KOPT-K1 (cell line): ENCODE results near the gene PCED1B.
"Not testable (repeated sequence)": the region's sequence is repeated elsewhere in the genome, so short reads cannot be mapped to it uniquely, and the experiment has no call there.

ENCODE experiments used
- H3K27ac ChIP-seq: fragments of 200-600 bp; sonication (generic); 2 replicates; pipeline ENCODE4 v1.5.1; 2016; ENCODE audit warnings: antibody characterized with exemption, mild to moderate bottlenecking, low read depth, low read length; ENCODE audit not compliant: poor library complexity, severe bottlenecking
- H3K36me3 ChIP-seq: fragments of 200-600 bp; sonication (generic); 2 replicates; pipeline ENCODE4 v1.5.1; 2017; ENCODE audit warnings: antibody characterized with exemption, mild to moderate bottlenecking, low read length, moderate library complexity; ENCODE audit not compliant: insufficient read depth
- H3K9me3 ChIP-seq: fragments of 200-600 bp; sonication (generic); 2 replicates; pipeline ENCODE4 v1.5.1; 2017; ENCODE audit warnings: antibody characterized with exemption, low read length, mild to moderate bottlenecking; ENCODE audit not compliant: insufficient read depth, poor library complexity, severe bottlenecking

PCED1B gene

DNA sequence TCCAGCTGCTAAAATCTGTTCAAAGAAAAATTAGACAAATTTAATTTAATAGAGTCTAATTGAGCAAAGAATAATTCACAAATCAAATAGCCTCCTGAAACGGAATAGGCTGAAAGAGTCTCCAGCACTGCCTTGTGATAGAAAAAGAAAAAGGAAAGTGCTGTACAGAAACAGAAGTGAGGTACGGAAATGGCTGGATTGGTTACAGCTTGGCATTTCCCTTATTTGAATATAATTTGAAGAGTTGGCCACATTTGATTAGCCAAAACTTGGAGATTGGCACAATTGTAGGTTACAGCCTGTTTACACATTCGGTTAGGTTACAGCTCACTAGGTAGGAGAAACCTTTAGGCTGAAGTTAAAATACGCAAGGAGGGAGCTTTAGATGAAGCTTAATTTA lies 24.8 kb upstream of the PCED1B start:
- Histone ChIP-seq H3K27ac (no peak overlapping the region), H3K9me3 (peaks cover 11% of the 10 kb centered on the region), H3K36me3 (no peaks in the 10 kb centered on the region)

DNA sequence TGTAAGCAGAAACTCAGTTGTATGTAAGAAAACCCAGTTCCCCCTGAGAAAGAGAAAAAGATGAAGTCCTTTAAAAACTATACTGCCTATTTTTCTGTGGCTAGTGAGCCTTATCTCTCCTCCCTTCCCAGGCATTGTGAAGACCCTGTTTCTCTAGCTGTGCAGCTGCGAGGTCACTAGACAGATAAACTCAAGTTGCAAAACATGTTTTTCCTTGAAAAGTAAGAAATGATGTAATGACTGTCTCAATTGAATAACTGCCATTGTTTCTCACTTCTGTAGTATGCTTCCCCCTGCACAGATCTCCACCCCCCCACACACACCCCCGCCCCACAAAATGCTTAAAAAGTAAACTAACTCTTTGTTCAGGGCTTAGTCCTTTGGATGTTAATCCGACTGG lies 23.6 kb upstream of the PCED1B start:
- not testable (repeated sequence) for H3K9me3 ChIP-seq, H3K36me3 ChIP-seq, H3K27ac ChIP-seq

DNA sequence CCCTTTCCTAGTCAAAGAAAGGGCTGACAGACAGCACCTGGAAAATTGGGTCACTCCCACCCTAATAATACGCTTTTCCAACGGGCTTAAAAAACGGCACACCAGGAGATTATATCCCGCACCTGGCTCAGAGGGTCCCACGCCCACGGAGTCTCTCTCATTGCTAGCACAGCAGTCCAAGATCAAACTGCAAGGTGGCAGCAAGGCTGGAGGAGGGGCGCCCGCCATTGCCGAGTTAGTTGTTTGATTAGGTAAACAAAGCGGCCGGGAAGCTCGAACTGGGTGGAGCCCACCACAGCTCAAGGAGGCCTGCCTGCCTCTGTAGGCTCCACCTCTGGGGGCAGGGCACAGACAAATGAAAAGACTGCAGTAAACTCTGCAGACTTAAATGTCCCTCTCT lies 22.5 kb upstream of the PCED1B start:
- H3K9me3 ChIP-seq, H3K27ac ChIP-seq, H3K36me3 ChIP-seq: not testable (repeated sequence)

DNA sequence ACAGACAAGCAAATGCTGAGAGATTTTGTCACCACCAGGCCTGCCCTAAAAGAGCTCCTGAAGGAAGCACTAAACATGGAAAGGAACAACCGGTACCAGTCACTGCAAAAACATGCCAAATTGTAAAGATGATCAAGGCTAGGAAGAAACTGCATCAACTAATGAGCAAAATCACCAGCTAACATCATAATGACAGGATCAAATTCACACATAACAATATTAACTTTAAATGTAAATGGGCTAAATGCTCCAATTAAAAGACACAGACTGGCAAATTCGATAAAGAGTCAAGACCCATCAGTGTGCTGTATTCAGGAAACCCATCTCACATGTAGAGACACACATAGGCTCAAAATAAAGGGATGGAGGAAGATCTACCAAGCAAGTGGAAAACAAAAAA lies 20.8 kb upstream of the PCED1B start:
- H3K27ac ChIP-seq, H3K36me3 ChIP-seq, H3K9me3 ChIP-seq: not testable (repeated sequence)

DNA sequence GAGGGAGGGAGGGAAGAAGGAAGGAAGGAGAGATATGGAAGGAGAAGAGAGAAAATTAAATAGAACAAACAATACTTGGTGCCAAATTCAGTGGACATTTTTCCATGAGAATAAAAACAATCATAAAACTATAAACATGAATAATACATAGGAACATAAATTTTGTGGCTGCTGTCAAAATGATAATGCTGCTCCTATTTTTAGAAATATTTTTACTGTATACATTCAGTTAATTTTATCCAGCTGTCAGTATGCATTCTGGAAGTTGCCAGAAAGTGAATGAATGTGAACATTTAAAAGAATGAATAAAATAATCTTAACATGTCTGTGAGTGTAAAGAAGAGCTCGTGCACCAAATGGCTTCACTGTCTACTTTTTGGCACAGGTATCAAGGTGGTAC lies 13.9 kb upstream of the PCED1B start:
- no peaks in the 10 kb centered on the region for H3K36me3 ChIP-seq
- no peaks in the 10 kb centered on the region for H3K9me3 ChIP-seq
- no peak overlapping the region for H3K27ac ChIP-seq

DNA sequence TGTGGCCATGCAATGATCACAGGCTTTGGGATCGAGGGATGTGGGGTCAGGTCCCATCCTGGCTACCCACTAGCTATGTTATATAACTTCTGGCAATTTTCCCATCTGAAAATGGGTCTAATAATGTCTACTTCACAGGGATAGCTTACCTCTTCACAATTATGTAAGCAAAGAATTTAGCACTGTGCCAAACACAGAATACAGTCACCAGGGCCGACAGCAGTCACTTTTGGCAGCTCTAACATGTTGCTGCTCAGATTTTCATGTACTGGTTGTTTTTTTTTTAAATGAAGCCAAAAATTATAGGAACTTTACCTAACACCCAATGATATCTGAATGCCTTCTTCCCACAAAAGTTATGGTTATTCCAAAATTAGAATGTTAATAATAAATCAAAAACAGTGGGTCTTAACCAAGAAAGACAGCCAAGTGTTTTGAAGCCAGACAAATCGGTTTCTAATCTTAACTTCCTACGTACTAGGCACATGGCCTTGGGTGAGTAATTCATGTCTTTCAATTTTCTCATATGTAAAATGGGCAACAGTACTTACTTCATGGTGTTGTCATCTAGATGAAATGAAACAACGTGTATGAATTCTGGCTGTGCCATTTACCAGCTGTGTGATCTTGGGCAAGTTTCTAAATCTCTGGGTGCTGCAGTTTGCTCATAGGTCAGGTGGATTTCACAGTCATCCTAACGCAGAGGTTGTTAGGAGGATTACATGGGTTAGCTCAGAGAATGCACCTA lies 13.0 kb upstream of the PCED1B start:
- H3K9me3 ChIP-seq = no peaks in the 10 kb centered on the region
- no peak overlapping the region for H3K27ac ChIP-seq
- H3K36me3 ChIP-seq = no peaks in the 10 kb centered on the region

DNA sequence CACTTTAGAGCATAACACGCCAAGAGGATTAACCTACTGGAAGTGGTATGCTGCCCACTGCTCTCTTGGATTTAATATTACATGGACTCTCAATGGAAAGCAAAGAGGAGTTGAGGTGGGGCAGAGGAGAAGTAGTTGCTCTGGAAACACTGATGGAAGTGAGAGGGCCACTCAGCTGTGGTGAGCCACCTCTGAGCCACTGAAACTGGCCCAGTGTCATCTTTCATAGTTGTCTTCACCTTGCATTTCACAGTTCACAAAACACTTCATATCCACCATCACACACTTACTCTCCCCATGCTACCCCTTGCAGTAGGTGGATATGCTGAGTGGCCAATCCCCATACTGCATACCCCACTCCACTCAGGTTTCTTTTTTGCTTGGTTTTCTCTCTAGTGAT lies 12.2 kb upstream of the PCED1B start:
- no peaks in the 10 kb centered on the region for H3K36me3 ChIP-seq
- no peaks in the 10 kb centered on the region for H3K9me3 ChIP-seq
- H3K27ac ChIP-seq = no peak overlapping the region

DNA sequence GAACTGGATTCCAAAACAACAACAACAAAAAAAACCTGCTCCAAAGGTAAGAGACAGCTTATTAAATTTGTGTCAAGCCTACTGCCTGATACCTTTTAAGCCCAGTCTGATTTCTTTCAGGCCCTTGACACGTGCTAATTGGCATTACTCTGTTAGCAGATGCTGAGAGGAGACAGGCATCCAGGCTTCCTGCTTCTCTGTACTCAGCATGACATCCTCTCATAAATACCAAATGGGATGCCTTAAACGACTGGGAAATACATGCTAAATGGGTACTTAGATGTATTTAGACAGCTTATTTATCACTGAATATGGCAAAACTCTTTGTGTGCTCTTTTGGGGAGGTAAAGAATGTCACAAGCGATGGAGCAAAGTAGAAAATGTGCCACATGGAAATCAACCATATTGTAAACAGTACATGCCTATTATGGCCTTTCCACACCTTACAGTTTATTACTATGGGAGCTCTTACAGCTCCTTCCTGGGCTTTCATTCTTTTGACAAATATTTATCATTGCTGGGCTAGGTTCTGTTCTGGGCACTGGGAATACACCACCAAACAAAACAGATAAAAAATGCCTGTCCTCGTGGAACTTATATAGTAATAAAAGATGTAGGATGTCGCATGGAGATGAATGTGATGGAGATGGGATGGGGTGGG lies 11.5 kb upstream of the PCED1B start:
- no peaks in the 10 kb centered on the region for H3K9me3 ChIP-seq

DNA sequence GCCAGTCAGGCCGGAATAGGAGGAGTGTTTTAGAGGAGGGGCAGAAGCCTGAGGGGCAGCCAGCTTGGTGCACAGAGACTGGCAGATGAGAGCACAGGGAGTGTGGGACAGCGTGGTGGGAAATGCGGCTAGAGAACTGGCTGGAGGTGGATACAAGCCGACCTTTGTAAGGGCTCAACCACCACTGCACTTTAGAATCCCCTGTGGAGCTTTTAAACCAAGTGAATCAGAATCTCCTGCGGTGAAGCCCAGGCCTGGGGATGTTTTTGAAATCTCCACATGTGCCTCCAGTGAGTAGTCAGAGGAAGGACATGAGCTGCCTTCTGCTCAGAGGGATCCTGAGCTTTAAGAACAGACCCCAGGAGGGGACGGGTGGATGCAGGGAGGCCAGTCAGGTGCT lies 10.9 kb upstream of the PCED1B start:
- Histone ChIP-seq H3K36me3 (no peaks in the 10 kb centered on the region), H3K9me3 (no peaks in the 10 kb centered on the region), H3K27ac (no peak overlapping the region)

More for the DNA sequence above, 11.5 kb upstream of the PCED1B start:
- Histone ChIP-seq H3K27ac (no peak overlapping the region), H3K36me3 (no peaks in the 10 kb centered on the region)

DNA sequence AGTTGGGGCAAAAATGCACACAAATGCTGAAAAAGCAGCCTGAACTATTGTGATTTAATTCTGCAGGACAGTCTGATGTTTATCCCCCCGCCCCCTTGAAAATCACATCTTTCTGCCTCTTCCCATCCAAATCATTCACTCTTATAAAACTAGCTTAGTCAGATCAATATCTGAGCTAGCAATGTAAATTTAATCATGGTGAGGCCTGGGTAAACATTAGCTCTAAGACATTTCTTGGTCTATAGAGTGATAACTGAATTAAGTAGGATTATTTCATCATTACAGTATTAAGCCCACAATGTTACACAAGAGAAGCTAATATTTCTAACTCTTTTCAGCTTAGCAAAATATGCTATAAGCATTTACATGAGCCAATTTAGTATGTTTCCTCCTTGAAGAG lies 9.1 kb upstream of the PCED1B start:
- Histone ChIP-seq H3K36me3 (no peaks in the 10 kb centered on the region), H3K27ac (no peak overlapping the region), H3K9me3 (no peaks in the 10 kb centered on the region)

DNA sequence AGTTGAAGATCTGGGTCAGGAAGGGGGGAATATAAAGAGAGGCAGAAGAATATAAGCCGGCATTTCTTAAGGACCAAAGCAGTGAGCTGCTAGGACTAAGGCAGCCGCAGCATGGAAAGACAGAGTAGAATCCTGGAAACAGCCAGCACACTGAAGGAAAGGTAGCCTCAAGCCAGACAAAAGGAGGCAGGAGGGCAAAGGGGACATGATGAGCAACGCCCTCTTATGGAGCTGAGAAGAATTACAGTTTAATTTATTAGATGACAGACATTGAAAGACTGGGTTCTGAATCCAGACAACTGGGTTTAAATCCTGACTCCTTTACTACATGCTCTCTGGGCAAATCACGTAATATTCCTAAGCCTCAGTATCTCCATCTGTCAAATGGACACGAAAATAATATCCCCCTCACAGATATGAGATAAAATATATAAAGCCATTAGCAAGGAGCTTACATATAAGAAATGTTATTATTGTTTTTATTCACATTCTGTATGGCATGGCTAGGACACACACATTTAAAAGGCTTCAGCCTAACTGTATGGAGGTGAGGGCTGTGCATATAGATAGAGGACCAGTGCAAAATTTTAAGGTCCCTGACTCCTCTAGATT lies 8.1 kb upstream of the PCED1B start:
- Histone ChIP-seq H3K9me3 (no peaks in the 10 kb centered on the region), H3K27ac (no peak overlapping the region), H3K36me3 (no peaks in the 10 kb centered on the region)

DNA sequence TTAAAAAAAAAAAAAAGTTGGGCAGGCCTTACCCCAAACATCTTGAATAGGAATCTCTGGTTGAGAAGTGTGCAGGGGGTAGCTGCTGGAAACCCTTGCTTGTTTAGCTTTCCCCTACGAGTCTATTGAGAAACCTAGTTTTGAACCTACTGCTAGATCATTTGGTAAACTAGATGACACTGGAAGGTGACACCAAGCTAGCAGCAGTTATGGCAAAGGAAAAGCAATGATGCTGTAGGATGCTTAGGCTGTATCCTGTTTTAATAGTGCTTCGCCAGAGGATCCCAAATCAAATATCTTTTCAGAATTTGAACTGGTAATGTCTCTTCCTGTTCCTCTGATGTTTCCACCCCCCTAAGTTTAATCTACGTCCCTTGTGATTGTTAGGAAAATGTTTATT lies 5.5 kb upstream of the PCED1B start:
- Histone ChIP-seq H3K27ac (no peak overlapping the region), H3K36me3 (no peaks in the 10 kb centered on the region), H3K9me3 (no peaks in the 10 kb centered on the region)

DNA sequence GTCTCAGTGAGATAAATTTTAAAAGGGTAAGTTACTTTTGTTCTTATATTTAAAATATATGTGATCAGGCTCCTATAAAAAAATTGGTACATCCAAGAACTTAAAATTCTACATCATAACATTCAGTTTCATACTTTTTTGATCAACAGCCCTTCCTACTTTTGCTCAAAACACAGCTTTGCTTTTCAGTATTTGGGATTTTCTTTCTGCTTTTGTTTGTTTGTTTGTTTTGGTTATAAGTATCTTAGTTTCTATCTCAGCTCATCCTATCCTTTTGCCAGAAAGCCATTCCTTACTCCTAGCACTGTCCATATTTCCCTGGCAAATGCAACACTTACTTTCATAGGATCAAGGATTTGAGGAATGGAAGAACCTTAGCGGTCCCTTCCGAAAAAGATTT lies 4.7 kb upstream of the PCED1B start:
- Histone ChIP-seq H3K9me3 (no peaks in the 10 kb centered on the region), H3K27ac (no peak overlapping the region)

DNA sequence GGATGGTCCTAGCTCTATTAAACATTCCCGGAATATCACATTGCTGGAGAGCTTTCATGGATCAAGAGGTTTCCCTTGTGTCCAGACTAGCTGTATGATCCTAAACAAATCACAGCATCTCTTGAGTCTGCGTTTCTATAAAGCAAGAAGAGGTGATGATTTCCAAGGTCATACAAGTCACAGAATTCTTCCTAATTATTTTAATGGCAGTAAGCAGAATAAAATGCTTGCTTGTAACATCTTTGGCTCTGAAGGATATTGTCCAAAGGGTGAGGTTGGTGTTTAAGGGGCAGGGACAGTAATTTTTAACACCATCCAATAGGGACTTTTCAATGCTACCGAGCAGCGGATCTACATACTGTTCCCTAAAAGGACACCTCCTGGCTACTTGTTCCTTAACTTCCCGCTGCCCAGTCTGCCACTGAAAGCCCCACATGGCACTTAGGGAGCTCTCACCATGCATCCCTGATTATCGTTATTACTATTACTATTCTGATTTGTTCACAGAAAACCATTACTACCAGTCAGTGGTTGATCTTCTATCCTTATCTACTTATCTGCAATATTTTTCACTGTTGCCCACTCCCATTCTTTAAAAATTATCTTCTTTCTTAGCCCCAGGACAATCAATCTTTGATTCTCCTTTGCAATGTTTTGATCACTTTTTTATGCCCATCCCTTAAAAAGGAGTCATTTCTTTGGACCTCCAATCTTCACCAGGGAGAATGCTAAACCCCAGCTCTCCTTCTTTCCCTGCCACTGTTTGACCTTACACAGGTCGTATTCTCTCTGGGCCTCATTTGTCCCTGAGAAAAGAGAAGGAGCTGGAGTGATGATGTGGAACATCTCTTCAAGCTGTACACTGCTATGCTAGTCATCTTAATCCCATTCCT lies 4.0 kb upstream of the PCED1B start:
- H3K27ac ChIP-seq = no peak overlapping the region
- no peaks in the 10 kb centered on the region for H3K36me3 ChIP-seq

More for the DNA sequence above, 4.7 kb upstream of the PCED1B start:
- H3K36me3 ChIP-seq = no peaks in the 10 kb centered on the region

More for the DNA sequence above, 4.0 kb upstream of the PCED1B start:
- H3K9me3 ChIP-seq = no peaks in the 10 kb centered on the region
